WTC11 (cell line): Measurements from ENCODE around the gene MPV17L. TPM values are rescaled to one million over a fixed set of nuclear protein-coding genes. Genes with fewer than 3 reads are reported as not detected.
A peak's percentile ranks its signal among the peaks of the same experiment; 100 is the strongest.
"Not testable (repeated sequence)": the region's sequence is repeated elsewhere in the genome, so short reads cannot be mapped to it uniquely, and the experiment has no call there.

ENCODE experiments used
- ATAC-seq: fragments of 200-7000 bp; cut with Tn5 transposase; 2 replicates; pipeline ENCODE4 v1.10.0; 2021; ENCODE audit warnings: mild to moderate bottlenecking, moderate library complexity
- CTCF ChIA-PET: fragments of 300-600 bp; sonication (Branson Sonifier 250); formaldehyde crosslinking; loops from one replicate; lab custom pipeline; 2021; ENCODE audit warnings: antibody characterized with exemption; lab: Charles Lee
- POLR2A ChIA-PET: fragments of 350-600 bp; sonication (Branson Sonifier 250); formaldehyde crosslinking; loops from one replicate; lab custom pipeline; 2021; ENCODE audit warnings: antibody characterized with exemption; lab: Charles Lee
- DNase-seq: peaks from one replicate; pipeline ENCODE4 v3.0.0; 2021; ENCODE audit warnings: low spot score
- H3K27ac Mint-ChIP-seq: 2 replicates; pipeline ENCODE4 v1.8.0; 2021; ENCODE audit warnings: mixed read lengths
- H3K27me3 Mint-ChIP-seq: 2 replicates; pipeline ENCODE4 v1.8.0; 2021; ENCODE audit warnings: low read depth, mild to moderate bottlenecking, moderate library complexity, mixed read lengths
- H3K36me3 Mint-ChIP-seq: 2 replicates; pipeline ENCODE4 v1.8.0; 2021; ENCODE audit warnings: mixed read lengths
- H3K4me1 Mint-ChIP-seq: 2 replicates; pipeline ENCODE4 v1.8.0; 2022; ENCODE audit warnings: mixed read lengths
- H3K4me3 Mint-ChIP-seq: 2 replicates; pipeline ENCODE4 v1.8.0; 2021; ENCODE audit warnings: mild to moderate bottlenecking, moderate library complexity, mixed read lengths
- H3K9me3 Mint-ChIP-seq: 2 replicates; pipeline ENCODE4 v1.8.0; 2021; ENCODE audit warnings: mixed read lengths
- GABPB1 ChIP-seq: sonication (generic); formaldehyde crosslinking; IDR thresholded peaks from 2 replicates; pipeline ENCODE4 v1.8.1; 2023; ENCODE audit warnings: mild to moderate bottlenecking, missing genetic modification reagents
- NR3C1 ChIP-seq: sonication (generic); formaldehyde crosslinking; conservative IDR thresholded peaks from 2 replicates; pipeline ENCODE4 v1.8.1; 2023; ENCODE audit warnings: low read depth, mild to moderate bottlenecking, missing genetic modification reagents
- total RNA-seq: library from RNA; stranded (reverse); gene quantifications from 3 replicates; pipeline ENCODE4 v1.2.3, GENCODE V29; 2021
- TF ChIP-seq, protein P1 (sequence below): sonication (generic); formaldehyde crosslinking; IDR thresholded peaks from 2 replicates; pipeline ENCODE4 v1.8.0; 2022; ENCODE audit warnings: mild to moderate bottlenecking, missing genetic modification reagents
- TF ChIP-seq, protein P2 (sequence below): fragments of 200-600 bp; IDR thresholded peaks from 2 replicates; pipeline ENCODE4 v1.8.0; 2022; ENCODE audit warnings: antibody characterized with exemption
- TF ChIP-seq, protein P3 (sequence below): sonication (generic); formaldehyde crosslinking; conservative IDR thresholded peaks from 2 replicates; pipeline ENCODE4 v1.8.1; 2022; ENCODE audit warnings: mild to moderate bottlenecking, missing genetic modification reagents
- TF ChIP-seq, protein P4 (sequence below): fragments of 250-450 bp; sonication (Bioruptor Pico); conservative IDR thresholded peaks from 2 replicates; pipeline ENCODE4 v1.9.0; 2021; ENCODE audit warnings: mild to moderate bottlenecking

Gene MPV17L
- total RNA-seq, 1 experiment from 2014 or later = 5.4 TPM

DNA sequence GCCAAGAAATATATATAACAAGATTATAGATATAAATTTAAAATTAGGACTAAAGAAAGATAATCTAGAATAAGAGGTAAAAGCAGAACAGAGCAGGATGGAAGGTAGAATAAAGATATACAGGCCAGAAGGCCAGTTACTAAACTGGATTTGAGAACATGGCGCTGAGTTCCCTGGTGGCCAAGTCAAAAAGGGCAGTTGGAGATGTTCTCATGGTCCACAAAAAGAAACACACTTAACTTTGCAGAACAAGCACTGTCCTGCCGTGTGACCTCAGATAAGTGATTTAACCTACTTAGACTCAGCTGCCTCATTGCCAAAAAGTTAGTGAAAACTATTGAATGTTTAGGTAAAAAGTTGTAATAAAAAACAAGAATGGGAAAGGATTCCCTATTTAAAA, 40.7 kb upstream of the MPV17L start:
- H3K27ac Mint-ChIP-seq, H3K4me1 Mint-ChIP-seq, H3K36me3 Mint-ChIP-seq, POLR2A ChIA-PET, H3K27me3 Mint-ChIP-seq, CTCF ChIA-PET, ATAC-seq, H3K9me3 Mint-ChIP-seq, H3K4me3 Mint-ChIP-seq, DNase-seq: not testable (repeated sequence)

DNA sequence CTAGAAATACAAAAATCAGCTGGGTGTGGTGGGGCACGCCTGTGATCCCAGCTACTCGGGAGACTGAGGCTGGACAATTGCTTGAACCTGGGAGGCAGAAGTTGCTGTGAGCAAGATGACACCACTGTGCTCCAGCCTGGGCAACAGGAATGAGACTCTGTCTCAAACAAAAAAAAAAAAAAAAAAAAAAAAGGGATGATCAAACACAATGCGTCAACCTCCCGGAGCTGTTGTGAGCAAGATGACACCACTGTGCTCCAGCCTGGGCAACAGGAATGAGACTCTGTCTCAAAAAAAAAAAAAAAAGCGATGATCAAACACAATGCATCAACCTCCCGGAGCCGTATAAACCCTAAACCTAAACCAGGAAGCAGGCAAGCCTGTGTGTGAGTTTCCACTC, 38.1 kb upstream of the MPV17L start:
- H3K4me3 Mint-ChIP-seq, H3K27me3 Mint-ChIP-seq, H3K9me3 Mint-ChIP-seq, H3K27ac Mint-ChIP-seq, CTCF ChIA-PET, H3K4me1 Mint-ChIP-seq, POLR2A ChIA-PET, DNase-seq, ATAC-seq, H3K36me3 Mint-ChIP-seq: not testable (repeated sequence)

DNA sequence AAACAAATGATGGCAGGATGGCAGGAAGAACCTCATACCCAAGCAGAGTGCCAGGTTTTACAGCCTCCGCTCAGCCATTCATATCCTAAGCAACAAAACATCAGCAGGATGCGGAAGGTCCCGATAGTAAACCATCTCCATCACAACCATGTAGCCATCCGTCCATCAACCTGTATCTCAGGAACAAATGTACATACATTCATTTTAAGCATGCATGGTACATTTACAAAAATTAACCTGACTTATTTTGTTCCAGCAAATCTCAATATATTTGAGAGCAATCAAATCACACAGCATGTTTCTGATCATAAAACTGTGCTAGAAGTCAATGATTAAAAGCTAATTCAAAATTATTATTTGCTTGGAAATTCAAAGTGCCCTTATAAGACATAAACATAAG, 17.4 kb upstream of the MPV17L start, which contains the start of gene NPIPA5:
Gene NPIPA5, minus strand, starts transcription at position 101 of the 400 bp plus-strand sequence. Its CDS starts 0 bp downstream, at position 101.
- H3K36me3 Mint-ChIP-seq, ATAC-seq, H3K9me3 Mint-ChIP-seq, POLR2A ChIA-PET, H3K4me1 Mint-ChIP-seq, CTCF ChIA-PET, DNase-seq, H3K4me3 Mint-ChIP-seq, H3K27ac Mint-ChIP-seq, H3K27me3 Mint-ChIP-seq: not testable (repeated sequence)

DNA sequence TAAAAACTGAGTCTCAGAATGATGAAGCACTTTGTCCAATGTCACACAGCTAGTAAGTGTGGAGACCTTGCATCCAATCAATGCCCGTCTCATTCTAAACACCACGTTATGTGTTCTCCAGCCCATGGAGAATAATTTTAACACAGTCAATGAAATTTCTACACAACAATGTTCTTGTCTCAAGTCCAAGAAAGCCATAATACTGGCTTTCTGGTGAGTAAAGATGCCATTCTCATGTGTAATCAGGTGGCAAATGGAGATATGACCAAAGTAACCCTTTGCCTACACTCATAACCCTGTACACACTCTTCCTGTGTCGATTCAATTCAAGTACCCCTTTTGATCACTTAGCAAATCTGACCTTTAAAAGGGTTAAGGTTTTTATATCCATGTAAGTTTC, 12.7 kb upstream of the MPV17L start:
- ATAC-seq, H3K27ac Mint-ChIP-seq, H3K36me3 Mint-ChIP-seq, H3K4me1 Mint-ChIP-seq, H3K9me3 Mint-ChIP-seq, H3K4me3 Mint-ChIP-seq, POLR2A ChIA-PET, DNase-seq, H3K27me3 Mint-ChIP-seq, CTCF ChIA-PET: not testable (repeated sequence)

DNA sequence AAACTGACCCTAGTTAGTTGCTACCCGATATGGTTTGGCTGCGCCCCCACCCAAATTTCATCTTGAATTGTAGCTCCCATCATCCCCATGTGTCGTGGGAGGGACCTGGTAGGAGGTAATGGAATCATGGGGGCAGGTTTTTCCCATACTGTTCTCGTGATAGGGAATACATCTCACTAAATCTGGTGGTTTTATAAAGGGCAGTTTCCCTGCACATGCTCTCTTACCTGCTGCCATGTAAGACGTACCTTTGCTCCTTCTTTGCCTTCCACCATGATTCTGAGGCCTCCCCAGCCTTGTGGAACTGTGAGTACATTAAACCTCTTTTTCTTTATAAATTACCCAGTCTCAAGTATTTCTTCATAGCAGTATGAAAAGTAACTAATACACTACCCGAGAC, 7.5 kb upstream of the MPV17L start:
- H3K27ac Mint-ChIP-seq, CTCF ChIA-PET, ATAC-seq, DNase-seq, H3K9me3 Mint-ChIP-seq, H3K27me3 Mint-ChIP-seq, H3K36me3 Mint-ChIP-seq, POLR2A ChIA-PET, H3K4me1 Mint-ChIP-seq, H3K4me3 Mint-ChIP-seq: not testable (repeated sequence)

DNA sequence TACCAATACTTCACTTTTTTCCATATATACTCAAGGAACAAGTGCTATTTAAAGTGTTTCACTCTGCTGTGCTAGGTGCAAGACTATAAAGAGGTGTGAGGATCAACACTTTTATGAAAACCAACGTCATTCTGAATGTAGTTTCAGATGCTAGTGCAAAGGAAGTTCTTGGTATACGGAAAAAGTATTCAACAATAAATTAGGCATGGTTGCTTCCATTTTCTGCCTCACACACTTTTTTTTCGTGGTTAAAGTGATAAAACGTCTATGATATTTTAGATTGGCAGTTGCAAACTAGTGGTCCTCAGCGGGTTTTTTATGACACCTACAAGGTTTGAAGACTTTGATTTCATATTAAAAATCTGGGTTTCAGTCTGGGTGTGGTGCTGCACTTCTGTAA, 5.6 kb upstream of the MPV17L start:
- ATAC-seq = not testable (repeated sequence)

DNA sequence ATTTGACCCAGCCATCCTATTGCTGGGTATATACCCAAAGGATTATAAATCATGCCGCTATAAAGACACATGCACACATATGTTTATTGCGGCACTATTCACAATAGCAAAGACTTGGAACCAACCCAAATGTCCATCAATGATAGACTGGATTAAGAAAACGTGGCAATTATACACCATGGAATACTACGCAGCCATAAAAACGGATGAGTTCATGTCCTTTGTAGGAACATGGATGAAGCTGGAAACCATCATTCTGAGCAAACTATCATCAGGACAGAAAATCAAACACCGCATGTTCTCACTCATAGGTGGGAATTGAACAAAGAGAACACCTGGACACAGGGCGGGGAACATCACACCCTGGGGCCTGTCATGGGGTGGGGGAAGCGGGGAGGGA, 2.5 kb upstream of the MPV17L start:
- POLR2A ChIA-PET, H3K27ac Mint-ChIP-seq: not testable (repeated sequence)

More for the DNA sequence above, 5.6 kb upstream of the MPV17L start:
- H3K36me3 Mint-ChIP-seq, H3K4me3 Mint-ChIP-seq, H3K4me1 Mint-ChIP-seq, POLR2A ChIA-PET, DNase-seq, CTCF ChIA-PET, H3K27me3 Mint-ChIP-seq, H3K9me3 Mint-ChIP-seq, H3K27ac Mint-ChIP-seq: not testable (repeated sequence)

DNA sequence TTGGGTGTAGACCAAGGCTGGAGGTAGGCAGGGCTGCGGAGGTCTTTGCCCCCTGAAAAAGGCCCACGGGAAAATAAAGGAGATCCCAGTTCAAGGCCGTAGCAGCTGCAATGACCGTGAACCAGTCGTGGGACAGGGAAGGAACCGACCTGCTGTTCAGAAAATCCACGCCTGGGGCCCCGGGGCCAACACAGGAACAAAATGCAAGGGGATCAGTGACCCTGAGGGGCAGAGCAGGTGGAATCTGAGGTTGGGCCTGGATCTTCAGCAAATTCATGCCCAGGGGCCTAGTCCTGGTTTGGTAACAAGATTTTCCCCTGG, 915 bp downstream of the MPV17L start:
- POLR2A ChIA-PET, H3K27ac Mint-ChIP-seq, ATAC-seq, H3K36me3 Mint-ChIP-seq, CTCF ChIA-PET, DNase-seq, H3K9me3 Mint-ChIP-seq, H3K27me3 Mint-ChIP-seq: not testable (repeated sequence)
- peaks cover 20% of the 10 kb centered on the region for H3K4me1 Mint-ChIP-seq
- H3K4me3 Mint-ChIP-seq = peak overlapping the region; percentile 66

More for the DNA sequence above, 2.5 kb upstream of the MPV17L start:
- ATAC-seq, H3K4me3 Mint-ChIP-seq, H3K9me3 Mint-ChIP-seq, H3K27me3 Mint-ChIP-seq, H3K36me3 Mint-ChIP-seq, DNase-seq, CTCF ChIA-PET: not testable (repeated sequence)
- peaks cover 12% of the 10 kb centered on the region for H3K4me1 Mint-ChIP-seq

DNA sequence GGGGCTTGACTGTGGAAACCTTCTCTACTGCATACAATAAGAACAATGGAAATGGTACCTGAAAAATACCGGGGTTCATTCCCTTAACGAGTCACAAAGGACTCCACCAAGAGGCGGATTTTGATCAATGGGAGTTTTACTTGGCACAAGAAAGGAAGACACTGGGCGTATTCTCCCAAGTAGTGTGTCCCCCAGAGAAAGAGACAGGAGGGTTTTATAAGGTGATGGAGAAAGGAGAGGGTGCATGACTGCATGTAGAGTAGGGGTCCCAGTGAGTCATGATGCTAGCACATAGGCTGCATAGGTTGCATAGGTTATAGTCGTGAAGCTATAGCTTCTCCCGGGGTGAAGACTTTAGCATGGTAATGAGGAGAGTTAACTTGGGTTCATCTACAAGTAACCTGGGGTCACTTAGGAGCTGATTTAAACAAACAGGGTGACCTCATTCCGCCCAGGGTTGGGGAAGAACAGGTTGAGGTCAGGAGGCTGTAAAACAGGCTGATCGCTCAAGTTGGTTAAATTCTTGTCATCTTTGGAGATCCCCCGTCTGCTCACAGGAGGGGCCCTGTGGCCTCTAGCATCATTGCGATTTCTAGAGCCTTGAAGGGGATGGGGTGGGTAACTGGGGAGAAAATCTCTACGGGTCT, 1.5 kb downstream of the MPV17L start:
- Mint-ChIP-seq H3K27ac (no peak overlapping the region), H3K9me3 (no peaks in the 10 kb centered on the region), H3K4me1 (peaks cover 26% of the 10 kb centered on the region), H3K36me3 (no peaks in the 10 kb centered on the region), H3K27me3 (peaks cover 4% of the 10 kb centered on the region), H3K4me3 (peak overlapping the region; percentile 66; the same call in 1 of the 2 replicates)
- CTCF ChIA-PET = no interaction called here
- POLR2A ChIA-PET = no interaction called here
- ATAC-seq (no peak), DNase-seq (no peak)
- TF ChIP-seq, protein P1, sequence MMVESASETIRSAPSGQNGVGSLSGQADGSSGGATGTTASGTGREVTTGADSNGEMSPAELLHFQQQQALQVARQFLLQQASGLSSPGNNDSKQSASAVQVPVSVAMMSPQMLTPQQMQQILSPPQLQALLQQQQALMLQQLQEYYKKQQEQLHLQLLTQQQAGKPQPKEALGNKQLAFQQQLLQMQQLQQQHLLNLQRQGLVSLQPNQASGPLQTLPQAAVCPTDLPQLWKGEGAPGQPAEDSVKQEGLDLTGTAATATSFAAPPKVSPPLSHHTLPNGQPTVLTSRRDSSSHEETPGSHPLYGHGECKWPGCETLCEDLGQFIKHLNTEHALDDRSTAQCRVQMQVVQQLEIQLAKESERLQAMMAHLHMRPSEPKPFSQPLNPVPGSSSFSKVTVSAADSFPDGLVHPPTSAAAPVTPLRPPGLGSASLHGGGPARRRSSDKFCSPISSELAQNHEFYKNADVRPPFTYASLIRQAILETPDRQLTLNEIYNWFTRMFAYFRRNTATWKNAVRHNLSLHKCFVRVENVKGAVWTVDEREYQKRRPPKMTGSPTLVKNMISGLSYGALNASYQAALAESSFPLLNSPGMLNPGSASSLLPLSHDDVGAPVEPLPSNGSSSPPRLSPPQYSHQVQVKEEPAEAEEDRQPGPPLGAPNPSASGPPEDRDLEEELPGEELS (CRISPR knock-in tag) = no peak
- TF ChIP-seq, protein P2, sequence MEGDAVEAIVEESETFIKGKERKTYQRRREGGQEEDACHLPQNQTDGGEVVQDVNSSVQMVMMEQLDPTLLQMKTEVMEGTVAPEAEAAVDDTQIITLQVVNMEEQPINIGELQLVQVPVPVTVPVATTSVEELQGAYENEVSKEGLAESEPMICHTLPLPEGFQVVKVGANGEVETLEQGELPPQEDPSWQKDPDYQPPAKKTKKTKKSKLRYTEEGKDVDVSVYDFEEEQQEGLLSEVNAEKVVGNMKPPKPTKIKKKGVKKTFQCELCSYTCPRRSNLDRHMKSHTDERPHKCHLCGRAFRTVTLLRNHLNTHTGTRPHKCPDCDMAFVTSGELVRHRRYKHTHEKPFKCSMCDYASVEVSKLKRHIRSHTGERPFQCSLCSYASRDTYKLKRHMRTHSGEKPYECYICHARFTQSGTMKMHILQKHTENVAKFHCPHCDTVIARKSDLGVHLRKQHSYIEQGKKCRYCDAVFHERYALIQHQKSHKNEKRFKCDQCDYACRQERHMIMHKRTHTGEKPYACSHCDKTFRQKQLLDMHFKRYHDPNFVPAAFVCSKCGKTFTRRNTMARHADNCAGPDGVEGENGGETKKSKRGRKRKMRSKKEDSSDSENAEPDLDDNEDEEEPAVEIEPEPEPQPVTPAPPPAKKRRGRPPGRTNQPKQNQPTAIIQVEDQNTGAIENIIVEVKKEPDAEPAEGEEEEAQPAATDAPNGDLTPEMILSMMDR = no peak
- TF ChIP-seq, protein P3, sequence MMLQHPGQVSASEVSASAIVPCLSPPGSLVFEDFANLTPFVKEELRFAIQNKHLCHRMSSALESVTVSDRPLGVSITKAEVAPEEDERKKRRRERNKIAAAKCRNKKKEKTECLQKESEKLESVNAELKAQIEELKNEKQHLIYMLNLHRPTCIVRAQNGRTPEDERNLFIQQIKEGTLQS (CRISPR knock-in tag) = no peak
- TF ChIP-seq, protein P4, sequence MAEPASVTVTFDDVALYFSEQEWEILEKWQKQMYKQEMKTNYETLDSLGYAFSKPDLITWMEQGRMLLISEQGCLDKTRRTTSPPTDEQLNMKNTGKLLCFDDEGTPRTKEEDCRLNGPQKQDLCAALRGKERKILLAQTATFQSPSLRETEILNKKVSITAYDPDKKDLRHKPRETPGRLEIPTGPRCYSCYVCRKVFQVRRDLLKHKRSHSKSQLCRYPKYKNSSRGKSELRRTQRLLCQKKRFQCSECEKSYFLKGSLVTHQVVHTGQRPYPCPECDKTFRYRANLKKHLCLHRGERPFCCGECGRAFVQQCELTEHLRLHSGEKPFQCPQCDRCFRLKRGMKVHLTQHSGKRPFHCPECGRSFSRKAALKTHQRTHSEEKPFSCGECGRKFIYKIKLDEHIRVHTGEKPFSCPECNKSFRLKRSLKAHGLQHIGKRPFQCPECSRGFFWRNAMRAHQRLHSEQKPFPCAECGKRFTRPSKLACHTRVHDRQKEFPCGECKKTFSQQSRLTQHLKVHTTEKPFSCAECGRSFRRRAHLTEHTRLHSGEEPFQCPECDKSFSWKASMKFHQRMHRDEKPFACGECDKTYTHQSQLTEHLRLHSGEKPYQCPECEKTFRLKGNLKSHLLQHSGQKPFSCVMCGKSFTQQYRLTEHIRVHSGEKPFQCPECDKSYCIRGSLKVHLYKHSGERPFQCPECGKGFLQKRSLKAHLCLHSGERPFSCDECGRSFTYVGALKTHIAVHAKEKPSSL (CRISPR knock-in tag) = no peak
- no peak for TF ChIP-seq NR3C1 (CRISPR knock-in tag)
- TF ChIP-seq GABPB1 (CRISPR knock-in tag) = no peak
